NT2/D1 (cell line): ENCODE results near the gene TMEM131.

Source experiments
- SUZ12 ChIP-seq: IDR thresholded peaks from 2 replicates; pipeline ENCODE4 v1.6.1; 2011; ENCODE audit not compliant: insufficient read length, insufficient read depth; ENCODE audit errors: extremely low read depth
- YY1 ChIP-seq: IDR thresholded peaks from 2 replicates; pipeline ENCODE4 v1.6.1; 2011; ENCODE audit not compliant: insufficient read length, insufficient read depth
- ZNF274 ChIP-seq: IDR thresholded peaks from 2 replicates; pipeline ENCODE4 v1.6.1; 2011; ENCODE audit warnings: mild to moderate bottlenecking, low read depth, low read length

GRCh38 chr2:97900806-97901205, 94.9 kb downstream of the TMEM131 start:
- no peak for TF ChIP-seq YY1
- TF ChIP-seq SUZ12: no peak
- no peak for TF ChIP-seq ZNF274
